PFSK-1 (cell line): ENCODE results near the gene ZNF669. TPM values are rescaled to one million over a fixed set of nuclear protein-coding genes. Genes with fewer than 3 reads are reported as not detected.

Experiments
- FOXP2 ChIP-seq: optimal IDR thresholded peaks from 2 replicates; pipeline ENCODE3; 2011; ENCODE audit warnings: borderline replicate concordance, control low read depth, inconsistent platforms; ENCODE audit not compliant: insufficient read depth; ENCODE audit errors: extremely low read length, extremely low read depth
- POLR2AphosphoS5 ChIP-seq: IDR thresholded peaks from 2 replicates; pipeline ENCODE4 v1.6.1; 2012; ENCODE audit warnings: low read depth, mild to moderate bottlenecking, control low read depth, low read length, moderate library complexity
- REST ChIP-seq, 2 experiments: IDR thresholded peaks; 2 replicates each; pipeline versions ENCODE4 v1.6.1 to v1.8.0; 2011 to 2012; ENCODE audit warnings: low read depth in 2 of 2, low read length in 2 of 2, control low read depth in 1 of 2, inconsistent platforms in 1 of 2, mild to moderate bottlenecking in 1 of 2, moderate library complexity in 1 of 2; ENCODE audit not compliant: insufficient read depth in 1 of 2
- SIN3A ChIP-seq: IDR thresholded peaks from 2 replicates; pipeline ENCODE4 v1.6.1; 2012; ENCODE audit warnings: mild to moderate bottlenecking, low read length, moderate library complexity, borderline replicate concordance; ENCODE audit not compliant: insufficient read depth
- TAF1 ChIP-seq: IDR thresholded peaks from 2 replicates; pipeline ENCODE4 v1.6.1; 2012; ENCODE audit warnings: low read length, control low read depth, borderline replicate concordance; ENCODE audit not compliant: insufficient read depth
- polyA plus RNA-seq: library from polyadenylated mRNA; unstranded; fragments of >200 nt; gene quantifications from one replicate; pipeline ENCODE4 v1.2.1, GENCODE V29; 2012; ENCODE audit warnings: low read depth, missing spikeins; ENCODE audit not compliant: insufficient read length

The ZNF669 gene
- 1.7 TPM for polyA plus RNA-seq

GRCh38 chr1:247103859-247104591 lies at the start of gene ZNF669:
Gene ZNF669 (minus strand): TSS chr1:247104356. CDS start chr1:247104199, 157 bp downstream.
- TF ChIP-seq TAF1 (peak; percentile 91; the same call in 1 of the 2 replicates), SIN3A (no peak), POLR2AphosphoS5 (peak; percentile 95), REST (IDR thresholded peaks at IDR 0.05; ENCODE audit: insufficient read depth in 1 of 2, low read depth in 2 of 2, low read length in 2 of 2) (peak in 1 of 2 experiments; percentile 56; a peak in 1 of 4 replicates), FOXP2 (no peak)

- TF ChIP-seq FOXP2 (no peak), POLR2AphosphoS5 (no peak), REST (IDR thresholded peaks at IDR 0.05; ENCODE audit: insufficient read depth in 1 of 2, low read depth in 2 of 2, low read length in 2 of 2) (no peak), SIN3A (no peak), TAF1 (no peak)
Measured at GRCh38 chr1:247147781-247148180, 43.6 kb upstream of the ZNF669 start.

- TF ChIP-seq SIN3A (no peak), FOXP2 (no peak), TAF1 (no peak), POLR2AphosphoS5 (no peak), REST (IDR thresholded peaks at IDR 0.05; ENCODE audit: insufficient read depth in 1 of 2, low read depth in 2 of 2, low read length in 2 of 2) (no peak)
Measured at GRCh38 chr1:247146671-247147070, 42.5 kb upstream of the ZNF669 start.

- TF ChIP-seq TAF1: no peak
- no peak for TF ChIP-seq FOXP2
- no peak for TF ChIP-seq SIN3A
- no peak for TF ChIP-seq REST (IDR thresholded peaks at IDR 0.05; ENCODE audit: insufficient read depth in 1 of 2, low read depth in 2 of 2, low read length in 2 of 2)
- TF ChIP-seq POLR2AphosphoS5: no peak
Measured at GRCh38 chr1:247145279-247145678, 41.1 kb upstream of the ZNF669 start.

GRCh38 chr1:247131236-247131635 lies 27.1 kb upstream of the ZNF669 start:
- TF ChIP-seq SIN3A (no peak), REST (IDR thresholded peaks at IDR 0.05; ENCODE audit: insufficient read depth in 1 of 2, low read depth in 2 of 2, low read length in 2 of 2) (no peak), POLR2AphosphoS5 (no peak), FOXP2 (no peak), TAF1 (no peak)
